Chondrocyte (in vitro differentiated cells): ENCODE data around the gene DDX31. TPM values are rescaled to one million over a fixed set of nuclear protein-coding genes. Genes with fewer than 3 reads are reported as not detected.

Experiments
- DNase-seq: peaks from one replicate; pipeline ENCODE4 v3.0.0; 2021; ENCODE audit warnings: mixed read lengths, low spot score
- H3K27ac Mint-ChIP-seq: one replicate; pipeline ENCODE4 v1.8.0; 2021; ENCODE audit warnings: mild to moderate bottlenecking, moderate library complexity, mixed read lengths; ENCODE audit not compliant: unreplicated experiment
- H3K27me3 Mint-ChIP-seq: 2 replicates; pipeline ENCODE4 v1.8.0; 2021; ENCODE audit warnings: low read depth, mixed read lengths
- H3K36me3 Mint-ChIP-seq: 2 replicates; pipeline ENCODE4 v1.8.0; 2021; ENCODE audit warnings: low read depth, mixed read lengths
- H3K4me1 Mint-ChIP-seq: 2 replicates; pipeline ENCODE4 v1.8.0; 2021; ENCODE audit warnings: low read depth, mild to moderate bottlenecking, mixed read lengths
- H3K4me3 Mint-ChIP-seq: one replicate; pipeline ENCODE4 v1.8.0; 2021; ENCODE audit warnings: mild to moderate bottlenecking, moderate library complexity, mixed read lengths; ENCODE audit not compliant: unreplicated experiment
- H3K9me3 Mint-ChIP-seq: 2 replicates; pipeline ENCODE4 v1.8.0; 2021; ENCODE audit warnings: low read depth, mixed read lengths
- CTCF ChIP-seq: fragments of 200-600 bp; sonication (generic); IDR thresholded peaks from 2 replicates; pipeline ENCODE4 v1.5.0; 2021; ENCODE audit warnings: antibody characterized with exemption, mild to moderate bottlenecking, moderate library complexity
- total RNA-seq: library from RNA; stranded (reverse); gene quantifications from 3 replicates; pipeline ENCODE4 v1.2.1, GENCODE V29; 2021

The DDX31 gene
- total RNA-seq, 1 donor from 2014 or later: 11.9 TPM

- no peaks in the 10 kb centered on the region for H3K9me3 Mint-ChIP-seq
- H3K4me3 Mint-ChIP-seq: no peak overlapping the region
- H3K4me1 Mint-ChIP-seq: peaks cover 9% of the 10 kb centered on the region
- TF ChIP-seq CTCF: no peak
- no peak overlapping the region for H3K27ac Mint-ChIP-seq
- no peaks in the 10 kb centered on the region for H3K36me3 Mint-ChIP-seq
- DNase-seq: no peak
- peaks cover 66% of the 10 kb centered on the region for H3K27me3 Mint-ChIP-seq
Measured at GRCh38 chr9:132579427-132579798, 90.4 kb downstream of the DDX31 start.

- Mint-ChIP-seq H3K27me3 (peaks cover 59% of the 10 kb centered on the region), H3K4me1 (peaks cover 9% of the 10 kb centered on the region), H3K27ac (no peak overlapping the region), H3K4me3 (no peak overlapping the region), H3K9me3 (no peaks in the 10 kb centered on the region), H3K36me3 (no peaks in the 10 kb centered on the region)
- no peak for TF ChIP-seq CTCF
- DNase-seq: peak; percentile 41
Measured at GRCh38 chr9:132578367-132578932, 91.3 kb downstream of the DDX31 start.

- Mint-ChIP-seq H3K9me3 (no peaks in the 10 kb centered on the region), H3K27me3 (peaks cover 58% of the 10 kb centered on the region), H3K4me1 (peaks cover 15% of the 10 kb centered on the region), H3K27ac (no peak overlapping the region), H3K4me3 (no peak overlapping the region), H3K36me3 (no peaks in the 10 kb centered on the region)
- TF ChIP-seq CTCF: no peak
- DNase-seq: no peak
Measured at GRCh38 chr9:132577119-132577518, 92.7 kb downstream of the DDX31 start.

- peaks cover 55% of the 10 kb centered on the region for H3K27me3 Mint-ChIP-seq
- H3K9me3 Mint-ChIP-seq: no peaks in the 10 kb centered on the region
- peaks cover 6% of the 10 kb centered on the region for H3K4me1 Mint-ChIP-seq
- no peak overlapping the region for H3K4me3 Mint-ChIP-seq
- H3K27ac Mint-ChIP-seq: no peak overlapping the region
- TF ChIP-seq CTCF: no peak
- no peaks in the 10 kb centered on the region for H3K36me3 Mint-ChIP-seq
- peak; percentile 42 for DNase-seq
Measured at GRCh38 chr9:132575811-132576210, 94.0 kb downstream of the DDX31 start.

- TF ChIP-seq CTCF: peak; percentile 90
- no peak overlapping the region for H3K4me3 Mint-ChIP-seq
- DNase-seq: no peak
- no peaks in the 10 kb centered on the region for H3K36me3 Mint-ChIP-seq
- H3K9me3 Mint-ChIP-seq: no peaks in the 10 kb centered on the region
- H3K27ac Mint-ChIP-seq: no peak overlapping the region
- H3K27me3 Mint-ChIP-seq: peaks cover 55% of the 10 kb centered on the region
- H3K4me1 Mint-ChIP-seq: peaks cover 6% of the 10 kb centered on the region
Measured at GRCh38 chr9:132575005-132575609, 94.7 kb downstream of the DDX31 start.
